Thoracic aorta (tissue), 2 donors: ENCODE results near the gene HDAC9. TPM values are rescaled to one million over a fixed set of nuclear protein-coding genes. Genes with fewer than 3 reads are reported as not detected.

Experiments
- ATAC-seq: fragments of 150-250 bp; one replicate; pipeline ENCODE4 v1.8.0; 2017; ENCODE audit warnings: low read depth; ENCODE audit not compliant: insufficient number of reproducible peaks, low FRiP score
- DNase-seq: peaks from one replicate; pipeline ENCODE4 v3.0.0-alpha.2; 2020; ENCODE audit warnings: low spot score
- H3K27ac ChIP-seq, 2 donors: fragments of 200-600 bp; sonication (generic); 1 replicate in 1 of 2; 2 replicates in 1 of 2; pipeline ENCODE4 v1.5.1; 2016; ENCODE audit warnings: mild to moderate bottlenecking in 2 of 2, moderate library complexity in 2 of 2
- H3K27me3 ChIP-seq: fragments of 200-600 bp; sonication (generic); replicated peaks from 2 replicates; pipeline ENCODE4 v1.6.0; 2016; ENCODE audit warnings: mild to moderate bottlenecking; ENCODE audit not compliant: insufficient read depth
- H3K36me3 ChIP-seq: fragments of 200-600 bp; sonication (generic); one replicate; pipeline ENCODE4 v1.5.1; 2016
- H3K4me1 ChIP-seq, 2 donors: fragments of 200-600 bp; sonication (generic); 1 replicate in 1 of 2; 2 replicates in 1 of 2; pipeline versions ENCODE4 v1.5.1 to v1.6.0; 2016; ENCODE audit warnings: low read depth in 2 of 2, mild to moderate bottlenecking in 1 of 2; ENCODE audit not compliant: control insufficient read depth in 1 of 2
- H3K4me3 ChIP-seq: fragments of 200-600 bp; sonication (generic); 2 replicates; pipeline ENCODE4 v1.5.1; 2016; ENCODE audit warnings: mild to moderate bottlenecking
- H3K9me3 ChIP-seq: fragments of 200-600 bp; sonication (generic); 2 replicates; pipeline ENCODE4 v1.5.1; 2016
- total RNA-seq, 2 donors: library from RNA; depleted of rRNA; stranded (reverse); fragments of >200 nt; gene quantifications; one replicate each; pipeline versions ENCODE4 v1.1.0 to v1.2.3, GENCODE V29; 2016
- TF ChIP-seq, protein P1 (sequence below): fragments of 200-600 bp; sonication (generic); IDR thresholded peaks from one replicate; pipeline ENCODE4 v1.5.1; 2019; ENCODE audit warnings: antibody characterized with exemption

The HDAC9 gene
- total RNA-seq, 2 donors from 2014 or later, result 64.1 to 81.6 TPM

DNA sequence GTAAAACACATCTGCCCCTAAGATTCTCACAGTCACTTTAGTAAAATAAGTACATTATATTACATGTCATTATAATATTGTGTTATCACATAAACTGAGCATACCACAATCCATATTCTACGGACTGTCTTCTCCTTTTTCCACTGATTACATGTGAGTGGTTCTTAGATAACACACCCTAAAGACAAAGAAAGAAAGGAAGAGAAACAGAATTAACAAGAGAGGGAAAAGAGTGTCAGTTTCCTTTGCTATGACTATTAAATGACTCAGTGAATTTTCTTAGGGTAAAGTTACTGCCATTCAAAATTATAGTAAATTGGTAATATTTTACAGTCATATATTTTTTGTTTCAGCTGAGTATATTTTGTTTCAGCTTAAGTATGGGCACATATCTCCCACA is 353.6 kb downstream of the HDAC9 start:
- Histone ChIP-seq H3K9me3 (no peaks in the 10 kb centered on the region), H3K27ac (no peak overlapping the region), H3K4me3 (no peak overlapping the region), H3K4me1 (no peaks in the 10 kb centered on the region), H3K27me3 (no peaks in the 10 kb centered on the region), H3K36me3 (no peaks in the 10 kb centered on the region)
- DNase-seq (no peak), ATAC-seq (no peak)
- TF ChIP-seq, protein P1, sequence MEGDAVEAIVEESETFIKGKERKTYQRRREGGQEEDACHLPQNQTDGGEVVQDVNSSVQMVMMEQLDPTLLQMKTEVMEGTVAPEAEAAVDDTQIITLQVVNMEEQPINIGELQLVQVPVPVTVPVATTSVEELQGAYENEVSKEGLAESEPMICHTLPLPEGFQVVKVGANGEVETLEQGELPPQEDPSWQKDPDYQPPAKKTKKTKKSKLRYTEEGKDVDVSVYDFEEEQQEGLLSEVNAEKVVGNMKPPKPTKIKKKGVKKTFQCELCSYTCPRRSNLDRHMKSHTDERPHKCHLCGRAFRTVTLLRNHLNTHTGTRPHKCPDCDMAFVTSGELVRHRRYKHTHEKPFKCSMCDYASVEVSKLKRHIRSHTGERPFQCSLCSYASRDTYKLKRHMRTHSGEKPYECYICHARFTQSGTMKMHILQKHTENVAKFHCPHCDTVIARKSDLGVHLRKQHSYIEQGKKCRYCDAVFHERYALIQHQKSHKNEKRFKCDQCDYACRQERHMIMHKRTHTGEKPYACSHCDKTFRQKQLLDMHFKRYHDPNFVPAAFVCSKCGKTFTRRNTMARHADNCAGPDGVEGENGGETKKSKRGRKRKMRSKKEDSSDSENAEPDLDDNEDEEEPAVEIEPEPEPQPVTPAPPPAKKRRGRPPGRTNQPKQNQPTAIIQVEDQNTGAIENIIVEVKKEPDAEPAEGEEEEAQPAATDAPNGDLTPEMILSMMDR, result no peak

DNA sequence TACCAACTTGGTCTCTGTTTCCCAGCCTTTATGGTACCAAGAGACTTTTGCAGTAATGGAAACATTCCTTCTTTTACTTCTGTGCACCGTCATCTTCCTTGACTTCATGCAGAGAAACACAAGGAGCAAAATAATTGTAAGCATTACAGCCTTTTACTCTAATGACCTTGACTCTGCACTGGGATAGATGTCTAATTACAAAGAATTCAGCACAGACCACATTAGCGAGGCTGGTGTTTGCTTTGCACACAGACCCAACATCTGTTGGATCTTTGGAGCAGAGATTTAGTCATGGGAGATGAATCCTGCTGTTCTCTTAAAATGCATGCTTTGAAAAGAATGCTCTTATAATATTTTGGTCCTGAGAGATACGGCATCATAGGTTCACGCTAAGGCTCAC is 360.2 kb downstream of the HDAC9 start:
- peaks cover 8 to 19% of the 10 kb centered on the region in 2 donors for H3K4me1 ChIP-seq
- no peaks in the 10 kb centered on the region for H3K9me3 ChIP-seq
- no peak overlapping the region for H3K4me3 ChIP-seq
- ATAC-seq, result no peak
- TF ChIP-seq, protein P1, result no peak
- H3K36me3 ChIP-seq, result no peaks in the 10 kb centered on the region
- H3K27ac ChIP-seq, result no peak overlapping the region
- H3K27me3 ChIP-seq, result no peaks in the 10 kb centered on the region
- DNase-seq, result no peak

DNA sequence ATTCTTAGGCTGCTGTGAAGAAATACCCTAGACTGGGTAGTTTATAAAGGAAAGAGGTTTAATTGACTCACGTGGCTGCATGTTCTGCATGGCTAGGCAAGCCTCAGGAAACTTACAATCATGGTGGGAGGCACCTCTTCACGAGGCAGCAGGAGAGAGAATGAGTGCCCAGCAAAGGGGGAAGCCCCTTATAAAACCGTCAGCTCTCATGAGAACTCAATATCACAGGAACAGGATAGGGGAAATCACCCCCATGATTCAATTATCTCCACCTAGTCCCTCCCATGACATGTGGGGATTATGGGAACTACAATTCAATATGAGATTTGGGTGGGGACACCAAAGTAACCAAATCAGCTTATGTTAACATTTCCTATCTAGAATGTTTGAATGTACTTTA is 362.7 kb downstream of the HDAC9 start:
- Histone ChIP-seq H3K27me3 (no peaks in the 10 kb centered on the region), H3K9me3 (no peaks in the 10 kb centered on the region), H3K36me3 (no peaks in the 10 kb centered on the region), H3K4me3 (no peak overlapping the region), H3K27ac (no peak overlapping the region), H3K4me1 (peaks cover 8 to 19% of the 10 kb centered on the region in 2 donors)
- no peak for DNase-seq
- TF ChIP-seq, protein P1, result no peak
- ATAC-seq, result no peak

DNA sequence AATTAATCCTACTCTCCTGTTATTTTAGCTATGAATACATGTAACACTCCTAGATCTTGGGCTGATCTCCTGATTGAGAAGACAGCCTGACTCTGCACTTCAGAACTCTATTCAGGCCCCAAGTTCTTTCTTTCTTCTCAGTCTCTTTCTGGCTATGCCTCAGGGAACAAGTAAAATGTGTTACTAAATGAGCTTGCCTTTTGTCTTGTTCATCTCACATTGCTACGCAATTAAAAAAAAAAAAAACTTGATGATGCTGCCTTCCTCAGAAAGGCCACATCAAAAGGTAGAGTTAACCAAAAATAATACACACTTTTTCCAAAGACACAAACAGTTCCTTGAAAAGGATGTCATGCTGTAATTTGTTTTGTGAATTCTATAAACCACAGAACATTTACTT is 363.8 kb downstream of the HDAC9 start:
- no peak for ATAC-seq

DNA sequence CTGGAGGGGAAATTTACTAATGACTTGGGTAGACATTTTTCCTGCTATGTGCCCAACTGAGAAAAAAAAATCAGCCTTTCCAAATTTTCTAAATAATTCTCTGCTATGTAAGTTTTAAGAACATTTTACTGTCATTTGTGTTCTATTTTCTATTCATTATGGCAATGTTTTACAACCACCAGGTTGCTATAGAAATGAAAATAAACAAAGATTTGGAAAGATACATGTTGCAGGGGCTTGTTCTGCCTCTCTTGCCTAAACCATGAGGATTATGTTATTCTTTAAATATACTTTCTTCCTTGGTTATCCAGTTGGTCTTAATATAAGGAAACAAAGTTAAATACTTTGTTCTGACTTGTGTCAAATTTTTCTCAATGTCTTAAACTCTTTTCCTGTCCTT is 364.7 kb downstream of the HDAC9 start:
- DNase-seq, result no peak
- Histone ChIP-seq H3K9me3 (no peaks in the 10 kb centered on the region), H3K36me3 (no peaks in the 10 kb centered on the region), H3K27ac (no peak overlapping the region), H3K27me3 (no peaks in the 10 kb centered on the region), H3K4me3 (no peak overlapping the region), H3K4me1 (peaks cover 8 to 19% of the 10 kb centered on the region in 2 donors)
- ATAC-seq, result no peak
- TF ChIP-seq, protein P1, result no peak

More for the DNA sequence above, 363.8 kb downstream of the HDAC9 start:
- H3K9me3 ChIP-seq, result no peaks in the 10 kb centered on the region
- TF ChIP-seq, protein P1, result no peak
- no peak overlapping the region for H3K4me3 ChIP-seq
- no peaks in the 10 kb centered on the region for H3K27me3 ChIP-seq
- DNase-seq, result no peak
- no peaks in the 10 kb centered on the region for H3K36me3 ChIP-seq
- peak overlapping the region in 1 of 2 donors; percentile 3 for H3K27ac ChIP-seq
- peaks cover 8 to 19% of the 10 kb centered on the region in 2 donors for H3K4me1 ChIP-seq
